WERI-Rb-1 (cell line): ENCODE measurements around the gene MIS12.

Experiments used
- DNase-seq: peaks from one replicate; pipeline ENCODE4 v3.0.0-alpha.2; 2020
- H3K27ac ChIP-seq: fragments of 250-450 bp; sonication (Bioruptor Pico); 2 replicates; pipeline ENCODE4 v1.5.1; 2020; ENCODE audit warnings: mild to moderate bottlenecking, moderate library complexity
- H3K27me3 ChIP-seq: fragments of 250-450 bp; sonication (Bioruptor Pico); 2 replicates; pipeline ENCODE4 v1.5.1; 2021; ENCODE audit warnings: mild to moderate bottlenecking, low read depth, moderate library complexity; ENCODE audit not compliant: insufficient read depth, severe bottlenecking
- H3K36me3 ChIP-seq: fragments of 250-450 bp; sonication (Bioruptor Pico); 2 replicates; pipeline ENCODE4 v1.5.1; 2020; ENCODE audit warnings: mild to moderate bottlenecking, moderate library complexity
- H3K4me3 ChIP-seq: 2 replicates; pipeline ENCODE4 v1.5.1; 2011; ENCODE audit warnings: low read depth, mild to moderate bottlenecking, control low read depth, low read length
- H3K9me3 ChIP-seq: fragments of 250-450 bp; sonication (Bioruptor Pico); 2 replicates; pipeline ENCODE4 v1.5.1; 2021; ENCODE audit warnings: mild to moderate bottlenecking, moderate library complexity; ENCODE audit not compliant: severe bottlenecking
- TF ChIP-seq, protein P1 (sequence below): IDR thresholded peaks from 2 replicates; pipeline ENCODE4 v1.5.1; 2011; ENCODE audit warnings: low read depth, mild to moderate bottlenecking, control low read depth, inconsistent platforms, low read length

The MIS12 gene

DNA sequence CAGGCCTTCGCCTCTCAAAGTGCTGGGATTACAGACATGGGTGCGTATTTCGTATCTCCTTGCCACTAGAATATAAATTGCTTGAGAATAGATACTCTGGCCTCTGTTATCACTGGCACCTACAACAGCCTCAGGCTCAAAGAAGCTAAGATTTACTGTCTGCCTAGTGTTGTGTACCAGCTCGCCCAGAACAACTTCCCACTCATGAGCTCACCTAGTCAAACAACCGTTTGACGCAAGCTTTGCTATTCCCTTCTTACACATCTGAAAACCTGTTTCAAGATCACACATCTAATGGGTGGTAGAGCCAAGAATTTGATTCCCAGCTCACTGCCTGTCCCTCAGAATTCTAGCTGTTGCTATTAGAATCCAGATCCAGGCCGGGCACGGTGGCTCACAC, 24.4 kb downstream of the MIS12 start:
- Histone ChIP-seq H3K27ac (no peak overlapping the region), H3K9me3 (no peaks in the 10 kb centered on the region), H3K4me3 (no peak overlapping the region), H3K27me3 (no peaks in the 10 kb centered on the region), H3K36me3 (no peaks in the 10 kb centered on the region)
- no peak for DNase-seq
- TF ChIP-seq, protein P1, sequence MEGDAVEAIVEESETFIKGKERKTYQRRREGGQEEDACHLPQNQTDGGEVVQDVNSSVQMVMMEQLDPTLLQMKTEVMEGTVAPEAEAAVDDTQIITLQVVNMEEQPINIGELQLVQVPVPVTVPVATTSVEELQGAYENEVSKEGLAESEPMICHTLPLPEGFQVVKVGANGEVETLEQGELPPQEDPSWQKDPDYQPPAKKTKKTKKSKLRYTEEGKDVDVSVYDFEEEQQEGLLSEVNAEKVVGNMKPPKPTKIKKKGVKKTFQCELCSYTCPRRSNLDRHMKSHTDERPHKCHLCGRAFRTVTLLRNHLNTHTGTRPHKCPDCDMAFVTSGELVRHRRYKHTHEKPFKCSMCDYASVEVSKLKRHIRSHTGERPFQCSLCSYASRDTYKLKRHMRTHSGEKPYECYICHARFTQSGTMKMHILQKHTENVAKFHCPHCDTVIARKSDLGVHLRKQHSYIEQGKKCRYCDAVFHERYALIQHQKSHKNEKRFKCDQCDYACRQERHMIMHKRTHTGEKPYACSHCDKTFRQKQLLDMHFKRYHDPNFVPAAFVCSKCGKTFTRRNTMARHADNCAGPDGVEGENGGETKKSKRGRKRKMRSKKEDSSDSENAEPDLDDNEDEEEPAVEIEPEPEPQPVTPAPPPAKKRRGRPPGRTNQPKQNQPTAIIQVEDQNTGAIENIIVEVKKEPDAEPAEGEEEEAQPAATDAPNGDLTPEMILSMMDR, result no peak

DNA sequence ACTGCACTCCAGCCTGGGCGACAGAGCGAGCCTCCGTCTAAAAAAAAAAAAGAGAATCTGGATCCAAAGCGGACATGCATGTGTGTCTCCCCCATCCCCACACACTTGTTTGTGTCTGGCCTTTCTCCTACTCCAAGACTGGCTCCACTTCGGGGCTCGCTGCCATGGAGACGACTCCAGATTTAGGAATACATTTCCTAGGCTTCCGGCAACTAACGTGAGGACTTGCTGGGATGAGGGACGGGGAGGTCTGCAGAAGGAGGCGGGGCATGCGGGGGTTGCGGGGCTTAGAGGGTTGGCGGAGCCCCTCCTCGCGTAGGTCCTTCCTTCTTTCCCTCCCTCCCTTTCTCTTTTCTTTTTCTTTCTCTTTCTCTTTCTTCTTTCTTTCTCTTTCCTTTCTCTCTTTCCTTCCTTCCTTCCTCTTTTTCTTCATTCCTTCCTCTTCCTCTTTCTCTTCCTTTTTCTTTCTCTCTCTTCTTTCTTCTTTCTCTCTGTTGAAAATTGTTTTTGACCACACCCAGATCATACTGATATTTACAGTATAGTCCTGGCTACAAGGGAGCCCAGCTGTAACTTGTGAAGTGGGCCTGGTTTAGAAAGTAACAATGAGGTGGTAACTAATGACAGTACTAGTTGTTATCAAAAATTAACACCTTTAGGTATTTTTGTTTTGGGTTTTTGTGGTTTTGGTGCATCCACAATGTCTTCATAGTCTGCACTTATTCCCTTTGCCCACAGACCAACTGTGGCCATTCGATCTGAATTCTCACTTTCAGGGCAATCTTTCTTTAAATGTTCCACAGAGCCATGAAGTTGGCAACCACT, 25.2 kb downstream of the MIS12 start:
- H3K27me3 ChIP-seq, result no peaks in the 10 kb centered on the region
- no peak overlapping the region for H3K27ac ChIP-seq
- TF ChIP-seq, protein P1, result no peak
- H3K9me3 ChIP-seq, result no peaks in the 10 kb centered on the region
- no peaks in the 10 kb centered on the region for H3K36me3 ChIP-seq
- H3K4me3 ChIP-seq, result no peak overlapping the region
- DNase-seq, result no peak

DNA sequence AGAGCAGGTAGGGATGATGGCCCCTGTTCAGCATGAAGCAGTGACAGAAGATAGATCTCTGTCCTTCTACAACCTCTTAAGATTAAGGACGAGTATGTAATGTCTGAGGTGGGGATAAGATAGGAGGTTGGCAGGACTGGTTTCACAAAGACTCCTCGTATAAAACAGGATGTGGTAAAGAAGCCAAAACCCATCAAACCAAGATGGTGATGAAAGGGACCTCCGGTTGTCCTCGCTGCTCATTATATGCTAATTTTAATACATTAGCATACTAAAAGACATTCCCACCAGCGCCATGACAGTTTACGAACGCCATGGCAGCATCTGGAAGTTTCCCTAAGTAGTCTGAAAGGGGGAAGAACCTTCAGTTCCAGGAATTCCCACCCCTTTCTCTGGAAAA, 27.3 kb downstream of the MIS12 start:
- H3K27me3 ChIP-seq, result no peaks in the 10 kb centered on the region
- no peak for DNase-seq
- H3K27ac ChIP-seq, result no peak overlapping the region
- TF ChIP-seq, protein P1, result no peak
- H3K9me3 ChIP-seq, result no peaks in the 10 kb centered on the region
- no peaks in the 10 kb centered on the region for H3K36me3 ChIP-seq
- H3K4me3 ChIP-seq, result no peak overlapping the region

DNA sequence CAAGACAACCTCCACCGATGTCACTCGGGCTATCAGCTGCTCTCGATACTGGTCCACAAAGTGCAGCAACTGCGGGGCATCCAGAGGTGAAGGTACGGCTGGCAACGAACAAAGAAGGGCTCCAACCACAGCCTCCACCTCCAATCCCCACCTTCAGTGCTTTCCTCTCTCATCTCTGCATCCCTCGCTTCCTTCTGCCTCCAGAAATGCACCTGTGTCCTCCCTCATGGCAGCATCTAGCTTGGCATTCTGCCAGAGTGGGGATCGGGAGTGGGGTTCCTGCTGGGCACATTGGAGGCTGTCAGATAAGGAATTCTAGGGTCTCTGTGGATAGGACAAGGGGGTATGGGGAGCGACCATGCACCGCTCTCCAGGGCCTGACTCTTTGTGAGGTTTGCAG, 28.6 kb downstream of the MIS12 start:
- Histone ChIP-seq H3K36me3 (no peaks in the 10 kb centered on the region), H3K9me3 (no peaks in the 10 kb centered on the region), H3K27ac (no peak overlapping the region), H3K27me3 (no peaks in the 10 kb centered on the region), H3K4me3 (no peak overlapping the region)
- TF ChIP-seq, protein P1, result no peak
- no peak for DNase-seq

DNA sequence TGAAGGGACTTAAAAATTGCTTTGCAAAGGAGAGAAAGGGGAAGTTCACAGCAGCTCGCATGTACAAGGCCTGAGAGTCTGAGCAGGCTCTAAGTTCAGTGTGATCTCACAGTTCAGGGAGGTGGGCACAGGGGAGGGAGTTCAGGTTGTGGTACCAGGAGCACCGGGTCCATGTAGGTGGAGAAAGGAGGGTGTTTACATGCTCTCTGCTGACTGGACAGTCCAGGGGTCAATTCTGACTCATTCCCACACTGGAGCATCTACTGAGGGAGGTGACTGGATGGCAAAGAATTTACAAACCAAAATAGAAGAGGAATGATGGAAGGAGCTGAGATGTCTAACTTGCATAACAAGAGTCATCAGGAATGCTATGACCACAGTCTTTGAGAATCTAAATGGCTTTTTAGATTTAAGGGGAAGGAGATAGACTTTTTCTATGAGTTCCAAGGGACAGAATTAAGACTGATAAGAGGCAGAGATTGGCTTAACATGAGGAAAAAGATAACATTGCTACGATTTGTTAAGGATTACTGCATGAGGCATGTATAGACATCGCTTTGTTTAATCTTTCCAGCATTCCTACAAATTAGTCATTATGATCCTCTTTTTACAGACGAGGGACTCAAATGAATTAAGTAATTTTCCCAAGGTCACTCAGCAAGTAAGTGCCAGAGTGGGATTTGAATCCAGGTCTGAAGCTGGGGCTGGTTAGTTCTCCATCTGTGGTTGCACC, 29.9 kb downstream of the MIS12 start:
- Histone ChIP-seq H3K36me3 (no peaks in the 10 kb centered on the region), H3K27me3 (no peaks in the 10 kb centered on the region), H3K27ac (no peak overlapping the region), H3K4me3 (no peak overlapping the region), H3K9me3 (no peaks in the 10 kb centered on the region)
- DNase-seq, result no peak
- TF ChIP-seq, protein P1, result no peak
